ENCODE data around the gene RABAC1. TPM values are rescaled to one million over a fixed set of nuclear protein-coding genes. Genes with fewer than 3 reads are reported as not detected.

Gene RABAC1
- total and polyA plus RNA-seq, 9 of the 15 experiments (the other 6 are each of a cell fraction or from before 2014, with no cell fraction given) = 2.4 to 28.1 (median 9.3) TPM

DNA sequence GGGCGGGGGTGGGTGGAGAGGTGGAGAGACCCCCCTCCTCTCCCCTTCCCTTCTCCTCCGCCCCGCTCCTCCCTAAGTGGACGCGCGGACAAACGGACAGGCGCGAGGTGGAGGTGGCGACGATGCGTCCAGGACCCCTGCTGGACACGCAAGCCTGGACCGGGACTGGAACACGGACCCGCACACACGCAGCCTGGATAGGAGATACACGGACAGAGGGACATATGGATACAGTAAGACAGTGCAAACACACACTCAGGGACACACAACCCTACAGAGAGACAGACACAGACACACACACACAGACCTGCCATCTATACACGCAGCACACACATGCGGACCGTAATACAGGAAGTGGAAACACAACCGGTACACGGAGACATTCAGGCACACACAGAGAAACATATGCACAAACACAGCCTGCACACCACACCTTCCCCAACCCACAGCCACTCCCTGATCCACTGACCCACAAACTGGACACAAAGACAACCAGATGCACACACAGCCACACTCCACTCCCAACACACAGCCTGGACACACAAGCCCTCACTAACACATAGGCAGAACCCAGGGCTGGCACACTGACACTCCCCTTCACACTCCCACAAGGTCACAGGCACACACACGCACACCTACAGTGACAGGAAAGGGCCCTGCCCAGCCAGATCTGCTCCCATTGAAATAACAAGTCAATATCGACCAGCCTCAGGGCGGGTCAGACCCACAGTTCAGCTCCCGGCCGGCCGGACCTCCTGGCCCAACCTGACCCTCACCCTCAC is 30.2 kb downstream of the RABAC1 start (continued):
- TF ChIP-seq ZNF140 (CRISPR knock-in tag; IDR thresholded peaks at IDR 0.05) (no peak), MAX (CRISPR knock-in tag; IDR thresholded peaks at IDR 0.05) (no peak; the same call in 1 of the 2 replicates), L3MBTL2 (IDR thresholded peaks at IDR 0.05) (peak; percentile 53; the same call in 1 of the 2 replicates), ARID3B (CRISPR knock-in tag; IDR thresholded peaks at IDR 0.05; ENCODE audit: borderline replicate concordance) (no peak), ZNF384 (IDR thresholded peaks at IDR 0.05; ENCODE audit: low read depth, low read length) (no peak), RNF2 (IDR thresholded peaks at IDR 0.05) (no peak), OTX1 (CRISPR knock-in tag; IDR thresholded peaks at IDR 0.05) (no peak), ZKSCAN1 (IDR thresholded peaks at IDR 0.05; ENCODE audit: low read depth, low read length) (no peak), ARHGAP35 (IDR thresholded peaks at IDR 0.05; ENCODE audit: partially characterized antibody) (peak; percentile 41), CHD4 (IDR thresholded peaks at IDR 0.05; ENCODE audit: insufficient read depth, insufficient replicate concordance, low read depth, low read length, poor library complexity, severe bottlenecking) (no peak), FUS (optimal IDR thresholded peaks at IDR 0.05; ENCODE audit: low read depth, low read length) (no peak), COPS2 (conservative IDR thresholded peaks at IDR 0.05) (no peak), ASH1L (IDR thresholded peaks at IDR 0.05; ENCODE audit: borderline replicate concordance, low read depth, partially characterized antibody) (peak; percentile 59), HSF4 (CRISPR knock-in tag; IDR thresholded peaks at IDR 0.05; ENCODE audit: borderline replicate concordance) (no peak), FOSL1 (tag; conservative IDR thresholded peaks at IDR 0.05) (no peak), EGR1 (conservative IDR thresholded peaks at IDR 0.05) (0 out of 2 replicates have a peak, but pooled peaks have one; percentile 3), ZNF449 (CRISPR knock-in tag; IDR thresholded peaks at IDR 0.05) (no peak), POLR3A (IDR thresholded peaks at IDR 0.05; ENCODE audit: borderline replicate concordance, extremely low read depth, insufficient read depth, insufficient read length) (no peak), RFX7 (CRISPR knock-in tag; IDR thresholded peaks at IDR 0.05) (no peak), EP300 (IDR thresholded peaks at IDR 0.05; ENCODE audit: low read length) (no peak)
- TF ChIP-seq, protein P1, sequence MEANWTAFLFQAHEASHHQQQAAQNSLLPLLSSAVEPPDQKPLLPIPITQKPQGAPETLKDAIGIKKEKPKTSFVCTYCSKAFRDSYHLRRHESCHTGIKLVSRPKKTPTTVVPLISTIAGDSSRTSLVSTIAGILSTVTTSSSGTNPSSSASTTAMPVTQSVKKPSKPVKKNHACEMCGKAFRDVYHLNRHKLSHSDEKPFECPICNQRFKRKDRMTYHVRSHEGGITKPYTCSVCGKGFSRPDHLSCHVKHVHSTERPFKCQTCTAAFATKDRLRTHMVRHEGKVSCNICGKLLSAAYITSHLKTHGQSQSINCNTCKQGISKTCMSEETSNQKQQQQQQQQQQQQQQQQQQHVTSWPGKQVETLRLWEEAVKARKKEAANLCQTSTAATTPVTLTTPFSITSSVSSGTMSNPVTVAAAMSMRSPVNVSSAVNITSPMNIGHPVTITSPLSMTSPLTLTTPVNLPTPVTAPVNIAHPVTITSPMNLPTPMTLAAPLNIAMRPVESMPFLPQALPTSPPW (CRISPR knock-in tag; IDR thresholded peaks at IDR 0.05) = no peak; the same call in 1 of the 2 replicates
- TF ChIP-seq, protein P2, sequence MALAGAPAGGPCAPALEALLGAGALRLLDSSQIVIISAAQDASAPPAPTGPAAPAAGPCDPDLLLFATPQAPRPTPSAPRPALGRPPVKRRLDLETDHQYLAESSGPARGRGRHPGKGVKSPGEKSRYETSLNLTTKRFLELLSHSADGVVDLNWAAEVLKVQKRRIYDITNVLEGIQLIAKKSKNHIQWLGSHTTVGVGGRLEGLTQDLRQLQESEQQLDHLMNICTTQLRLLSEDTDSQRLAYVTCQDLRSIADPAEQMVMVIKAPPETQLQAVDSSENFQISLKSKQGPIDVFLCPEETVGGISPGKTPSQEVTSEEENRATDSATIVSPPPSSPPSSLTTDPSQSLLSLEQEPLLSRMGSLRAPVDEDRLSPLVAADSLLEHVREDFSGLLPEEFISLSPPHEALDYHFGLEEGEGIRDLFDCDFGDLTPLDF (CRISPR knock-in tag; IDR thresholded peaks at IDR 0.05) = no peak
